Activated T-helper 2 cell treated with anti-CD3 and anti-CD28 coated beads, Interferon-gamma antibody, Interleukin-2, Interleukin-4, amounts not matched to agents 10 μg/mL and 5 μg/mL and 100 μg/mL, durations not matched to agents 14 hours and 24 hours and 36 hours (primary cell): ENCODE data around the gene MTMR2. TPM values are rescaled to one million over a fixed set of nuclear protein-coding genes. Genes with fewer than 3 reads are reported as not detected.

Experiments
- total RNA-seq: library from RNA; stranded (reverse); gene quantifications from 2 replicates; pipeline ENCODE4 v1.2.3, GENCODE V29; 2022

The MTMR2 gene
- total RNA-seq, 1 donor from 2014 or later = 45.4 TPM

Other genes starting within 250 kb of the MTMR2 start
- gene FAM76B, start 134.3 kb downstream of the MTMR2 start, total RNA-seq = 46.6 and 49.7 TPM in 2 replicates
- gene CEP57, start 133.6 kb downstream of the MTMR2 start, total RNA-seq = 88.3 and 94.5 TPM in 2 replicates